ENCODE measurements around the gene TMEM25. TPM values are rescaled to one million over a fixed set of nuclear protein-coding genes. Genes with fewer than 3 reads are reported as not detected.

TMEM25 gene
- total RNA-seq, 5 donors from 2014 or later (not counting 1 experiment from before 2014, with no cell fraction given), result 19.9 to 31.7 (median 25.3) TPM

DNA sequence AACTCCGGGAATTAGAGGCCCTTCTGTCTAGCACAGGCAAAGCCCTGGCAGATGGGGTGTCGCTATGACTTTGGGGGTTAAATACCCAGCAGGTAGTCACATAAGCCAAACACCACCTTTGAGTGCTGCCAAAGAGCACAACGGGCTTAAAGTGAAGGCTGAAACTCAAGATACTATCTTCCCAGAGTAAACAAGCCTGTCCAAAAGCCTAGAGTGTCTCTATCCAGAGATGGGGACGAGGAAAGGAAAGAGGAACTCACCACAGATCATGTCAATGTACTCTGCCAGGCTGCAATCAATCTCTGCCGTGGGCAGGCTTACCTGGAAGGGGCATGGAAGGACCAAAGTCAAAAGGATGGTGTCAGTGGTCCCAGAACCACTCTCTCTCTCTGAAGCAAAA lies 14.5 kb downstream of the TMEM25 start:
- H3K36me3 ChIP-seq (ENCODE audit: control insufficient read depth in 2 of 2, extremely low read depth in 1 of 2, insufficient read depth in 1 of 2, low read length in 1 of 2), result peaks cover 6 to 10% of the 10 kb centered on the region in 2 donors
- H3K4me3 ChIP-seq (ENCODE audit: control insufficient read depth in 1 of 2, extremely low read depth in 1 of 2, low read length in 1 of 2), result no peak overlapping the region
- ATAC-seq (replicated peaks in 1 of 4), result no peak
- ChIA-PET POLR2A (no interaction called here), CTCF (no interaction called here)
- H3K9me3 ChIP-seq, result no peaks in the 10 kb centered on the region
- no peaks in the 10 kb centered on the region for H3K27me3 ChIP-seq (replicated peaks in 1 of 2; ENCODE audit: control insufficient read depth in 2 of 2, extremely low read depth in 1 of 2, insufficient read depth in 2 of 2, low read length in 1 of 2)
- Mint-ChIP-seq H3K4me1 (no peaks in the 10 kb centered on the region), H3K36me3 (peaks cover 19% of the 10 kb centered on the region), H3K9me3 (no peaks in the 10 kb centered on the region), H3K4me3 (no peak overlapping the region), H3K27me3 (no peaks in the 10 kb centered on the region), H3K27ac (no peak overlapping the region)
- DNase-seq, result no peak
- H3K27ac ChIP-seq (ENCODE audit: low read length), result no peak overlapping the region
- WGBS (ENCODE audit: insufficient coverage), result no CpG with 5 or more reads among the region's 5 CpGs
- no peaks in the 10 kb centered on the region for H3K4me1 ChIP-seq (ENCODE audit: control insufficient read depth in 1 of 2, extremely low read depth in 1 of 2, insufficient read depth in 2 of 2, low read length in 2 of 2)

DNA sequence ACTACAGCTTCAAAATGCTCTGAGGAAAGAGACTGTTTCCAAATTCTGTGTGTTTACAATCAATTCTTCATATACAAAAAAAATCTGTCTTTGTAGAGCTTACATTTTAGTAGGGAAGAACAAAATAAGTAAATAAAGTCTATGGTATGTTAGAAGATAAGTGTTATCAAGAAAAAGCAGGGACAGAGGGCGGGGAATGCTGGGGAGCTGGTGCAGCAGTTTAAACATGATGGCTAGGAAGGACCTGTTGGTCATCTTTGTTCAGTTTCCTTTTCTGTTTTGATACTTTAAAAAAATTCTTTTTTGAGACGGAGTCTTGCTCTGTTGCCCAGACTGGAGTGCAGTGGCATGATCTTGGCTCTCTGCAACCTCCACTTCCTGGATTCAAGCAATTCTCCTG lies 16.1 kb downstream of the TMEM25 start:
- Mint-ChIP-seq H3K9me3 (no peaks in the 10 kb centered on the region), H3K36me3 (peaks cover 22% of the 10 kb centered on the region), H3K27ac (no peak overlapping the region), H3K4me3 (no peak overlapping the region), H3K27me3 (no peaks in the 10 kb centered on the region), H3K4me1 (no peaks in the 10 kb centered on the region)
- no peaks in the 10 kb centered on the region for H3K9me3 ChIP-seq
- H3K27ac ChIP-seq (ENCODE audit: low read length), result no peak overlapping the region
- ATAC-seq (replicated peaks in 1 of 4), result no peak
- no peaks in the 10 kb centered on the region for H3K4me1 ChIP-seq (ENCODE audit: control insufficient read depth in 1 of 2, extremely low read depth in 1 of 2, insufficient read depth in 2 of 2, low read length in 2 of 2)
- H3K36me3 ChIP-seq (ENCODE audit: control insufficient read depth in 2 of 2, extremely low read depth in 1 of 2, insufficient read depth in 1 of 2, low read length in 1 of 2), result peaks cover 6 to 16% of the 10 kb centered on the region in 2 donors
- H3K27me3 ChIP-seq (replicated peaks in 1 of 2; ENCODE audit: control insufficient read depth in 2 of 2, extremely low read depth in 1 of 2, insufficient read depth in 2 of 2, low read length in 1 of 2), result no peaks in the 10 kb centered on the region
- no peak for DNase-seq
- 100% methylated on average over 1 of the region's 2 CpGs for WGBS (ENCODE audit: insufficient coverage)
- ChIA-PET CTCF (interaction anchor here in 1 of 2 donors (0.6 kb wide), 1 partner anchor 791 kb away, joined by 3 read pairs; no protein-coding TSS in a partner anchor), POLR2A (interaction anchor here in 1 of 2 donors (0.6 kb wide), 1 partner anchor 381 kb away, joined by 3 read pairs; no protein-coding TSS in a partner anchor)
- no peak overlapping the region for H3K4me3 ChIP-seq (ENCODE audit: control insufficient read depth in 1 of 2, extremely low read depth in 1 of 2, low read length in 1 of 2)

DNA sequence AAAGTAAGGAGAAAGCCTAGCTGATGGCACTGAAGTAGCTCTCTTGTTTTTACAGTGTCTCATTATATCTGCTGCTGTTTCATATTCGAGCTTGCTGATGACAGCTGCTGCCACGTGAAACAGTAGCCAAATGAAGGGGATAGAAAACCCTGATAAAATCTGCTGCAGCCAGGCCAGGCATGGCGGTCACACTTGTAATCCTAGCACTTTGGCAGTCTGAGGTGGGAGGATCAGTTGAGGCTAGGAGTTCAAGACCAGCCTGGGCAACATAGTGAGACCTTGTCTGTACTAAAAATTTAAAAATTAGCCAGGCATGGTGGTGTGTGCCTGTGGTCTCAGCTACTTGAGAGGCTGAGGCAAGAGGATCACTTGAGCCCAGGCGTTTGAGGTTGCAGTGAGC lies 21.3 kb downstream of the TMEM25 start:
- no peaks in the 10 kb centered on the region for H3K27me3 ChIP-seq (replicated peaks in 1 of 2; ENCODE audit: control insufficient read depth in 2 of 2, extremely low read depth in 1 of 2, insufficient read depth in 2 of 2, low read length in 1 of 2)
- no peak overlapping the region for H3K27ac ChIP-seq (ENCODE audit: low read length)
- H3K36me3 ChIP-seq (ENCODE audit: control insufficient read depth in 2 of 2, extremely low read depth in 1 of 2, insufficient read depth in 1 of 2, low read length in 1 of 2), result peaks cover 5 to 23% of the 10 kb centered on the region in 2 donors
- WGBS (ENCODE audit: insufficient coverage), result 100% methylated on average over 3 of the region's 4 CpGs
- Mint-ChIP-seq H3K36me3 (peaks cover 36% of the 10 kb centered on the region), H3K4me1 (no peaks in the 10 kb centered on the region), H3K27ac (no peak overlapping the region), H3K4me3 (no peak overlapping the region), H3K27me3 (no peaks in the 10 kb centered on the region), H3K9me3 (no peaks in the 10 kb centered on the region)
- ATAC-seq (replicated peaks in 1 of 4) (no peak), DNase-seq (no peak)
- no peaks in the 10 kb centered on the region for H3K4me1 ChIP-seq (ENCODE audit: control insufficient read depth in 1 of 2, extremely low read depth in 1 of 2, insufficient read depth in 2 of 2, low read length in 2 of 2)
- ChIA-PET POLR2A (no interaction called here), CTCF (no interaction called here)
- H3K9me3 ChIP-seq, result no peaks in the 10 kb centered on the region
- no peak overlapping the region for H3K4me3 ChIP-seq (ENCODE audit: control insufficient read depth in 1 of 2, extremely low read depth in 1 of 2, low read length in 1 of 2)

DNA sequence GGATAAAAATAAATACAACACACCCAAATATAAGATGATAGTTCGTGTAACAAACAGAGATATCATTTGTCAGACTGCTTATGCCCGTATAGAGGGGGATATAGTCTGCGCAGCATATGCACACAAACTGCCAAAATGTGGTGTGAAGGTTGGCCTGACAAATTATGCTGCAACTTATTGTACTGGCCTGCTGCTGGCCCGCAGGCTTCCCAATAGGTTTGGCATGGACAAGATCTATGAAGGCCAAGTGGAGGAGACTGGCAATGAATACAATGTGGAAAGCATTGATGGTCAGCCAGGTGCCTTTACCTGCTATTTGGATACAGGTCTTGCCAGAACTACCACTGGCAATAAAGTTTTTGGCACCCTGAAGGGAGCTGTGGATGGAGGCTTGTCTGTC lies 29.8 kb downstream of the TMEM25 start:
- no peak overlapping the region for H3K27ac Mint-ChIP-seq
- H3K4me3 Mint-ChIP-seq, result no peak overlapping the region
- peaks cover 19% of the 10 kb centered on the region for H3K36me3 Mint-ChIP-seq
- no peak for ATAC-seq (replicated peaks in 1 of 4)
- ChIA-PET POLR2A (no interaction called here), CTCF (interaction anchor here in 1 of 2 donors (0.7 kb wide), 1 partner anchor 218 kb away, joined by 3 read pairs; no protein-coding TSS in a partner anchor)
- H3K27me3 Mint-ChIP-seq, result no peaks in the 10 kb centered on the region
- no peaks in the 10 kb centered on the region for H3K9me3 Mint-ChIP-seq
- no peaks in the 10 kb centered on the region for H3K9me3 ChIP-seq
- WGBS (ENCODE audit: insufficient coverage), result 100% methylated on average over 2 of the region's 4 CpGs
- H3K27me3 ChIP-seq (replicated peaks in 1 of 2; ENCODE audit: control insufficient read depth in 2 of 2, extremely low read depth in 1 of 2, insufficient read depth in 2 of 2, low read length in 1 of 2), result no peaks in the 10 kb centered on the region
- H3K4me1 Mint-ChIP-seq, result peaks cover 19 to 23% (median 20%) of the 10 kb centered on the region in 3 donors
- no peak for DNase-seq
- H3K36me3 ChIP-seq (ENCODE audit: control insufficient read depth in 2 of 2, extremely low read depth in 1 of 2, insufficient read depth in 1 of 2, low read length in 1 of 2), result peaks cover 0 to 2% of the 10 kb centered on the region in 2 donors
- H3K4me3 ChIP-seq (ENCODE audit: control insufficient read depth in 1 of 2, extremely low read depth in 1 of 2, low read length in 1 of 2), result no peak overlapping the region
- H3K27ac ChIP-seq (ENCODE audit: low read length), result no peak overlapping the region
- peaks cover 0 to 9% of the 10 kb centered on the region in 2 experiments for H3K4me1 ChIP-seq (ENCODE audit: control insufficient read depth in 1 of 2, extremely low read depth in 1 of 2, insufficient read depth in 2 of 2, low read length in 2 of 2)

DNA sequence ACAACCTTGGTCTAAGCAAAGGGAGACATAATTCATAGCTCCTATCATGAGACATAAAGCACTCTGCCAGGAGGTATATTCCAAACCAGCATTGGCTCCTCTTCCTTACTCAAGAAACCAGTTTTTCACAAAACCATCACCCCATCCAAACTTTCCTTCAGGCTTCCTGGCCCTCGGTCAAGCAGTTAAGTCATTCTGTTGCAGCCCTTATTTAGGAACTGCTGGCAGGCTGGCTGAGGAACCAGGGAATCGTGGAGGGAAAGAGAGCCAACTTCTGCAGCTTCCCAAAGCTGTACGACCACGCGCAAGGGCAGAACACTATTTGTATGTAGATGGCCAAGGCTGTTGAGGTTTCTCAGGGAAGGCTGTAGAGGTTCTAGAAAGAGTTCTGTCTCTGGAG lies 34.1 kb downstream of the TMEM25 start:
- ATAC-seq (replicated peaks in 1 of 4) (no peak), DNase-seq (no peak)
- WGBS (ENCODE audit: insufficient coverage), result 57% methylated on average over 2 of the region's 5 CpGs
- no peak overlapping the region for H3K27ac ChIP-seq (ENCODE audit: low read length)
- ChIA-PET CTCF (interaction anchor here in 1 of 2 donors (0.7 kb wide), 1 partner anchor 46 kb away, joined by 3 read pairs; no protein-coding TSS in a partner anchor), POLR2A (interaction anchor here in 1 of 2 donors (0.6 to 0.7 kb wide), 3 partner anchors 234 to 540 kb away, joined by 3 to 5 read pairs (median 4); no protein-coding TSS in a partner anchor)
- H3K36me3 Mint-ChIP-seq, result peaks cover 2% of the 10 kb centered on the region
- H3K4me1 ChIP-seq (ENCODE audit: control insufficient read depth in 1 of 2, extremely low read depth in 1 of 2, insufficient read depth in 2 of 2, low read length in 2 of 2), result peaks cover 0 to 12% of the 10 kb centered on the region in 2 experiments
- peaks cover 23 to 25% (median 23%) of the 10 kb centered on the region in 3 donors for H3K4me1 Mint-ChIP-seq
- H3K4me3 Mint-ChIP-seq, result peak overlapping the region; percentile 66 to 85 (median 77)
- no peaks in the 10 kb centered on the region for H3K27me3 Mint-ChIP-seq
- no peak overlapping the region for H3K4me3 ChIP-seq (ENCODE audit: control insufficient read depth in 1 of 2, extremely low read depth in 1 of 2, low read length in 1 of 2)
- no peaks in the 10 kb centered on the region for H3K36me3 ChIP-seq (ENCODE audit: control insufficient read depth in 2 of 2, extremely low read depth in 1 of 2, insufficient read depth in 1 of 2, low read length in 1 of 2)
- no peaks in the 10 kb centered on the region for H3K27me3 ChIP-seq (replicated peaks in 1 of 2; ENCODE audit: control insufficient read depth in 2 of 2, extremely low read depth in 1 of 2, insufficient read depth in 2 of 2, low read length in 1 of 2)
- no peaks in the 10 kb centered on the region for H3K9me3 Mint-ChIP-seq
- H3K27ac Mint-ChIP-seq, result peak overlapping the region; percentile 57 to 74
- no peaks in the 10 kb centered on the region for H3K9me3 ChIP-seq

DNA sequence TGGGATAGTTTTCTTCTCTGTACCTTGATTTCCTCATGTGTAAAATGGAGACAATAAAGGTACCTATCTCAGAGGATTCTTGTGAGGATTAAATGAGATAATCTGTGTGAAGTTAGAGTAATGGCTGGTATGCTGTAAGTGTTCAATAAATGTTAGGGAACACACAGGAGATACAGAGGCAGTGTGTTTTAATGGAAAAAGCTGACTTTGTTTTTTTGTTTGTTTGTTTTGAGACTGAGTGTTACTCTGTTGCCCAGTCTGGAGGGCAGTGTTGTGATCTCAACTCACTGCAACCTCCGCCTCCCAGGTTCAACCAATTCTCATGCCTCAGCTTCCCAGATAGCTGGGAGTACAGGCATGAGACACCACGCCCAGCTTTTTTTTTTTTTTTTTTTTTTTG lies 38.7 kb downstream of the TMEM25 start:
- Histone ChIP-seq H3K4me3 (ENCODE audit: control insufficient read depth in 1 of 2, extremely low read depth in 1 of 2, low read length in 1 of 2) (no peak overlapping the region), H3K4me1 (ENCODE audit: control insufficient read depth in 1 of 2, extremely low read depth in 1 of 2, insufficient read depth in 2 of 2, low read length in 2 of 2) (peaks cover 13 to 21% of the 10 kb centered on the region in 2 experiments), H3K27me3 (replicated peaks in 1 of 2; ENCODE audit: control insufficient read depth in 2 of 2, extremely low read depth in 1 of 2, insufficient read depth in 2 of 2, low read length in 1 of 2) (no peaks in the 10 kb centered on the region), H3K27ac (ENCODE audit: low read length) (no peak overlapping the region), H3K36me3 (ENCODE audit: control insufficient read depth in 2 of 2, extremely low read depth in 1 of 2, insufficient read depth in 1 of 2, low read length in 1 of 2) (no peaks in the 10 kb centered on the region), H3K9me3 (no peaks in the 10 kb centered on the region)
- Mint-ChIP-seq H3K27me3 (no peaks in the 10 kb centered on the region), H3K36me3 (no peaks in the 10 kb centered on the region), H3K4me1 (peaks cover 31 to 40% (median 37%) of the 10 kb centered on the region in 3 donors), H3K27ac (no peak overlapping the region), H3K4me3 (no peak overlapping the region), H3K9me3 (no peaks in the 10 kb centered on the region)
- 50% methylated on average over 1 of the region's 2 CpGs for WGBS (ENCODE audit: insufficient coverage)
- ATAC-seq (replicated peaks in 1 of 4) (no peak), DNase-seq (no peak)
- POLR2A ChIA-PET, result interaction anchor here in 1 of 2 donors (0.7 kb wide), 1 partner anchor 781 kb away, joined by 3 read pairs; no protein-coding TSS in a partner anchor
- CTCF ChIA-PET, result interaction anchor here in 1 of 2 donors (0.7 to 1.6 kb wide), 2 partner anchors 29 to 31 kb away, joined by 3 to 11 read pairs; no protein-coding TSS in a partner anchor

Data from T-cell (primary cell).